ENCODE results near the gene SH2D6. TPM values are rescaled to one million over a fixed set of nuclear protein-coding genes. Genes with fewer than 3 reads are reported as not detected.
A peak's percentile ranks its signal among the peaks of the same experiment; 100 is the strongest.

Gene SH2D6
- polyA plus RNA-seq (2013, experiment 1 of 2; ENCODE audit: insufficient read length): 0.42 TPM
- 0.26 TPM for polyA plus RNA-seq (2013, experiment 2 of 2; ENCODE audit: insufficient read length)

DNA sequence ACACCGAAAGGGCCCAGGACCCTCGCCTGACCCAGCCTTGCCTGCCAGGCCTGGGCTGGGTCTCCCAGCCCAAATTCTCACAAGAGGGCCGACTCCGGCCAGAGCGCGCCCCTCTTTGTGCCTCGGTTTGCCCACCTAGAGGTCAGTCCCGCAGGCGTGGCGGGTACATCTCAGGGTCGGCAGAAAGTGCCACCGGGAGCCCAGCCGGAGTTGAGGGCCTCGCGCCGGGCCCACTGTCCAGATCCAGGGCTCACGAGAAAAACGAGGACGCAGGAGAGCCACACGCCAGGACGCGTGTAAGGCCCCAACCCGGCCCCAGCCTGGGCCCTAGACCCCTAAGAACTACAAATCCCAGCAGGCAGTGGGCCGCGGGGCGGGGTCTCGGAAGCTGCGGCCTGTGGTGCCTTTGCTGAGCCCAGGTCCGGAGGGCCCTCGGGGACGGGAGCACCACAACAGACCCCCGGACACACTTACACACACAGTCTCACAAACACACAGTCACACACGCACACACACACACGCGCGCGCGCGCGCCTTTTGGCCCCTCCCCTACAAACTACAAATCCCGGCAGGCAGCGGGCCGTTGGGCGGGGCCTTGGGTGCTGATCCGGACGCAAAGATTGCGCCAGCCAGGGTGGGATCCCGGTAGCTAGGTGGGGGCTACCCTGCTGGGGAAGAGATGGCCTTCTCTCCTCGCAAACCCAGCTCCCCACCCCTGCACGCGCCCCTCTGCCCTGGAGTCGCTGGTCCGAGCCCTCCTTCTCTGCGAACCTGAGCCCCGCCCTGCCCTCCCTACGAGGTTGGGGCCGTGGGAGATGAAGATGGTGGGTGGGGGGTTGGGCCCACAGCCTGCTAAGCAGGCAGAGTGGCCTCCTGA lies at the start of gene SH2D6:
TSS of gene SH2D6 (plus strand) at position 583 of the 877 bp plus-strand sequence. CDS start 10,752 bp downstream, outside the sequence.
- peak; percentile 89 for DNase-seq

DNA sequence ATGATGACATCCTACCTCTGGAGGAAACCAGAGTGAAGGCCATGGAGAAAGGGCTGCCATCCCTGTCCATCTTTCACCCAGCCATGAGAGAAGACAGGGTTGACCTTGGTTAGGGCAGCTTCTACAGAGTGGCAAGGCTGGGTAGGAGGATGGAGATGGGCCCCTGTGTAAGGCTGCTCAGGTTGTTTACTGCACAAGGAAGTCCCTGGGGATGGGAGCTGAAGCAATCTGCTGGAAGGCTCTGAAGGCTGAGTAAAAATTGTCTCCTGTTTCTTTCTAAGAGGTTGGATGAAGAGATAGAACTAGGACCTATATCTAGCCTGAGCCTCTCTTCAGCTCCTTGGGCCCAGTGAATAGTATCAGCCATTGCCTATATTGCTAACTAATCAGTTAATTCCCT lies 49.6 kb upstream of the SH2D6 start:
- DNase-seq: no peak

DNA sequence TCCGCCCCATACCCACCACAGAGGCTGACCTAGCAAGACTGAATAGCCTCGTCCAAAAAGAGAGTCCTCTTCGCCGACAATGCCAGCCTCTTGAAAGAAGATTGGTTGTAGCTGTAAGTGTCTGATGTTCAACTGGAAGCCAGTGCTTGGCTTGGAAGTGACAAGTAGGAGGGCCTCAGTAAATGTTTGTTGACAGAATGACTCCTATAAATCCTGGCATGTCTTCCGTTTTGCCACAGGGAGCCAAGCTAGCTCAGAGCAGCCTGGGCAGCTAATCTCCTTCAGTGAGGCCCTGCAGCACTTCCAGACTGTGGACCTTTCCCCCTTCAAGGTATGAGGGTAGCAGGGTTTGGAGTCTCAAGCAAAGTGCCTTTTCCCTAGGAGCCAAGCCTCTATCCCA lies 49.0 kb upstream of the SH2D6 start:
- DNase-seq: peak; percentile 39

DNA sequence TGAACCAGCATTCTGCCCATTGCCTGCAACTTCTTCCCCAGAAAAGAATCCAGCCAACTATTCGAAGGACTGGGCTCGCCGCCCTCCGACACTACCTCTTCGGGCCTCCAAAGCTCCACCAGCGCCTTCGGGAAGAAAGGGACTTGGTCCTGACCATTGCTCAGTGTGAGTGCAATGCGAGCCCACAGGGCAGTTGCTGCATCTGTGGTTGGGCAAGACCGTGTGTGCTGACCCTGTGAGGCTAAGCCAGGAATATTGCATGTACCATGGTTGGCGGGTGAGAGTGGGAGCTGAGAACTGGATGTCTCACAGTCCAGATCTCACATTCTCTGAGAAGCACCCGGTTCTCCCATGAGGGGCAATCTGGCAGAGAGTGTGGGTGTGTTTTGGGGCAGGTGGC lies 47.5 kb upstream of the SH2D6 start:
- DNase-seq: no peak

DNA sequence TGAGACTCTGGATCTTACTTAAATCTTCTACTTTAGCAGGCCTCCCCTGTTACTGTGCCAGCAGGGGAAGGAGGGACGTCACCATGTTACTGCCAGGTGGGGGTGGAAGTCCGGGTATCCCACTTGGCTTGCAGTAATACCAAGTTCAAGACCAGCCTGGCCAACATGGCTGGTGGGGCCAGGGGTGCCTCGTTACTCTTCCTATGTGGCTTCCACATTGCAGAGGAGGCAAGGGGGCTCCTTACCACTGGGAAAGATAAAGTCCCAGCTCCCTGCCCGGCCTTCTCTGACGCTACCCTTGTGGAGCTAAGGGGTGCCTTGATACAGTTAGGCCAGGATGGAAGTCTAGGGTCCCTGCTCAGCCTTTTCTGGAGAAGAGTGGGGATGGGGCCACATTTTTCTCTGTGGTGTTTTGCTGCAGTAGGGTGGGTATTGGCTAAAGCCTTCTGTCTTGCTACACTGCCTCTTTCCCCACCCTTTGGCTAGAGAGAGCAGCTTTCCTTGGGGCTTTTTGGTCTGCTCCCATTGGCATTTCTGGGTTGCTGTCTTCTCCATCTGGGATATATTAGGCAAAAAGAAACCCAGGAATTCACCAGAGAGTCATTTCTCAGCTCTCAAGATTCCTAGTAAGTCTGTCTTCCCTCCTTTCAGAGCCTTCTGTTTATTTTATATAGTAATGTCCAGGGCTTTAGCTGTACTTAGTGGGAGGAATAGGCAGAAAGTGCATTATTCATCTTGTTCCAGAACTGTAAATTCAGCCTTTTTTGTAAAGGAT lies 42.0 kb upstream of the SH2D6 start:
- DNase-seq: peak; percentile 21

DNA sequence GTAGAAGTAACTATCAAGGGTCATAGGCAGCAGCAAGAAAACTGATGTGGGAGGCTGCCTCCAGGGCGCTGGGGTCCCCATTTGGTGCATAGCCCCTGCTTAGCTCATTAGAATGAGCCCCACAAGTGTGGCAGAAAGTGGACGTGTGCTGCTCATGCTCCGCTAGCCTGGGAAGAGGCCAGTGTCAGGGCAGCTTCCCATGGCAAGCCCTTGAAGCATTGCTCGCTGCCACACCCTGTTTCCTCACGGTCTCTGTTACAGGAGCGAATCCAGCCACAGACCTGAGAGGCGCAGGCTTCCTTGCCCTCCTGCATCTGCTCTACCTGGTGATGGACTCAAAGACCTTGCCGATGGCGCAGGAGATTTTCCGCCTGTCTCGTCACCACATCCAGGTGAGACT lies 41.4 kb upstream of the SH2D6 start:
- no peak for DNase-seq

DNA sequence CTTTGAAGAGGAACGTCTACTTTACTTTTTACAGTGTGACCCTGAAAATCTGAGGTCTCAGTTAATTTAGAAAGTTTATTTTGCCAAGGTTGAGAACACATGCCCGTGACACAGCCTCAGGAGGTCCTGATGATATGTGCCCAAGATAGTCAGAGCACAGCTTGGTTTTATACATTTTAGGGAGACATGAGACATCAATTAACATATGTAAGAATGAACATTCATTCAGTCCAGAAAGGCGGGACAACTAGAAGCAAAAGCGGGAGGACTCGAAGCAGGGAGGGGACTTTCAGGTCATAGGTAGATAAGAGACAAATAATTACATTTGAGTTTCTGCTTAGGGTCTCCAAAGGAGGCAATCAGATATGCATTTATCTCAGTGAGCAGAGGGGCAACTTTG lies 40.3 kb upstream of the SH2D6 start:
- no peak for DNase-seq

DNA sequence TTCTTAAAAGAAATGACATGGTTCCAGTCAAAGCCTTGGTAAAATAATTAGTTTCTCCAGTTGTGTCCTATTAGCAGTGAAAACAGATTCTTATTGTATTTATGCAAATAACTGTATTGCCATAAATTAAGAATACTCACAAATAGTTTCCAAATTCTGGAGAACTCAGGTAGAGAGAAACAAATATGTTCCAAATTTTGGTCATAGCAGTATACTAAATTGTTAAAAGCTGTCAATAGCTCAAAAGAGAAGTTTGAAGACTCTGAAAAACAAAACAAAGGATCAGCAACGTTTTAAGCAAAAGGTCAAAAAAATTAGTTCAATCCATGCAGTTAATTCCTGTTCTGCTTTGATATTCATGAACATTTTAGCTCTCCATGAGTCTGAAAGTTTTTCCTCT lies 38.5 kb upstream of the SH2D6 start:
- DNase-seq: no peak

DNA sequence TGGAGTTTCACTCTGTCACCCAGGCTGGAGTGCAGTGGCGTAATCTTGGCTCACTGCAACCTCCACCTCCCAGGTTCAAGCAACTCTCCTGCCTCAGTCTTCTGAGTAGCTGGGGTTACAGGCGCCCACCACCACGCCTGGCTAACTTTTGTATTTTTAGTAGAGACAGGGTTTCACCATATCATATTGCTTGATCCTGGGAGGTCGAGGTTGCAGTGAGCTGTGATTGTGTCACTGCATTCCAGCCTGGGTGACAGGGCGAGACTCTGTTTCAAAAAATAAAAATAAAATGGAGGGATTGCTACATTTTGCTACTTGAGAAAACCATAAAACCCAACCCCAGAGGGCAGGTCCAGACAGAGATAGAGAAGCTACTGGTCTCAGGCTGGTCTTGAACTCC lies 35.4 kb upstream of the SH2D6 start:
- DNase-seq: peak; percentile 42

DNA sequence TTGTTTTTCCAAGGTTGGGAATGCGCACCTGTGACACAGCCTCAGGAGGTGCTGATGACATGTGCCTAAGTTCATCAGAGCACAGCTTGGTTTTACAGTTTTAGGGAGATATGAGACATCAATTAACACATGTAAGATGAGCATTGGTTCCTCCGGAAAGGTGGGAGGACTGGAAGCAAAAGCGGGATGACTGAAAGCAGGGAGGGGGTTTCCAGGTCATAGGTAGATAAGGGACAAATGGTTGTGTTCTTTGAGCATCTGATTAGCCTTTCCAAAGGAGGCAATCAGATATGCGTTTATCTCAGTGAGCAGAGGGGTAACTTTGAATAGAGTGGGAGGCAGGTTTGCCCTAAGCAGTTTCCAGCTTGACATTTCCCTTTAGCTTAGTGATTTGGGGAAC lies 34.7 kb upstream of the SH2D6 start:
- DNase-seq: no peak

DNA sequence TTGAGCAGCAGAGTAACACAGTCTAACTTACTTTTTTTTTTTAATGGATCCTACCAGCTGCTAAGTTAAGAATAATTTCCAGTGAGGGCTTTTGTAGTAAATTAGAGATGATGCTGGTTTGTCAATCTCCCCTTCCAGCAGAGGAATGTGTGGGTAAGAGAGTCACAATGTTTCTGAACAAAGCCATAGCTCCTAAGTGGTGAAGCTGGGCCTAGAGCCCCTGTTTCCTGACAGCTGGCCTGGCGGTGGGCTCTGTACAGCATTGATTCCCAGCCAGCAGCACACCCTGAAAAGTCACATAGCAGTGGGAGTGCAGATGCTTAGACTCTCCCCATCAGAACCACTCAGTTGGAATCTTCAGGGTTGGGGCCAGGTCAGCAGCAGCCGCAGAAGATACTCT lies 32.8 kb upstream of the SH2D6 start:
- DNase-seq: no peak

DNA sequence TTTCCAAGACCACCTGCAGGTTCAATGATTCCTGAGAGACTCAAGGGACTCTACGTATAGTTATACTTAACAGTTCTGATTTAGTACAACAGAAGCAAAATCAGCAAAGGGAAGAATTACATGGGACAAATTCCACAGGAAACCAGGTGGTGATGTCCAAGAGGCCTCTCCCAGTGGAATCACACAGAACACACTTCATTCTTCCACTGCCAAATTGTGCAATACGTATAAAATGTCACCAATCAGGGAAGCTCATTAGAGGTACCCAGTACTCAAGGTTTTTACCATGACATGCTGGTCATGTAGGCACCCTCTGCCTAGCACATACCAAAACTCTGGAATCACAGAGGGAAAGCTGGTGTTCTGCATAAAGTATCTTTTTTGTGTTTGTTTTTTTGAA lies 30.8 kb upstream of the SH2D6 start:
- DNase-seq: no peak

DNA sequence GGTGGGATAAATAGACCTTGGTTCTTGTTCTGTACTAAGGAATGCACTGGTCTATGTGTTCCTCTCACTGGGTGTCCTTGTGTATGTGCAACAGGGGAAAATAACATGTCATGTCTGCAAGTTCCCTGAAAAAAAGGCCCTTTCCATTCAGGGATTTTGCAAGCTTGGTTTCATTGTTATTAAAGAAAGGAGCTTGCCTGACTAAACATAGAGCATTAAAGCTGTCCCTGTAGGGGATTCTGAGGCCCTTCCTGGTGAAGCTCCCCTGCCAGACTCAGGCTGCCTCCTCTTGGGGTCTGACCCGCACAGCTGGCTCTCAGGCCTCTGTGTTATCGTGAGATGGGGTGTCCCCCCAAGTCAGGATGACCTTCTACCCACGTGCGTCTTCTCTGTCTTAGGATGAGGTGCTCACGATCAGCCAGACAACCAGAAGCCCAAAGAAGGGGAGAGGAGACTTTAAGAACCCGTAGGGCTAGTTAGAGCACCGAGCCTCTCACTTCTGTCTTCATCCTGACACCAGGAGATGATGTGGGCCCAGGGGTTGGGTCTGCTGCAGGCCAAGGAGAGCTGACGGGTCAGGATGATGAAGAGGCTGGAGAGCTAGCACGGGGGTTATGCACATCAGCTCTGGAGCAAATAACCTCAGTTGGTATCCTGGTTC lies 29.5 kb upstream of the SH2D6 start:
- no peak for DNase-seq

DNA sequence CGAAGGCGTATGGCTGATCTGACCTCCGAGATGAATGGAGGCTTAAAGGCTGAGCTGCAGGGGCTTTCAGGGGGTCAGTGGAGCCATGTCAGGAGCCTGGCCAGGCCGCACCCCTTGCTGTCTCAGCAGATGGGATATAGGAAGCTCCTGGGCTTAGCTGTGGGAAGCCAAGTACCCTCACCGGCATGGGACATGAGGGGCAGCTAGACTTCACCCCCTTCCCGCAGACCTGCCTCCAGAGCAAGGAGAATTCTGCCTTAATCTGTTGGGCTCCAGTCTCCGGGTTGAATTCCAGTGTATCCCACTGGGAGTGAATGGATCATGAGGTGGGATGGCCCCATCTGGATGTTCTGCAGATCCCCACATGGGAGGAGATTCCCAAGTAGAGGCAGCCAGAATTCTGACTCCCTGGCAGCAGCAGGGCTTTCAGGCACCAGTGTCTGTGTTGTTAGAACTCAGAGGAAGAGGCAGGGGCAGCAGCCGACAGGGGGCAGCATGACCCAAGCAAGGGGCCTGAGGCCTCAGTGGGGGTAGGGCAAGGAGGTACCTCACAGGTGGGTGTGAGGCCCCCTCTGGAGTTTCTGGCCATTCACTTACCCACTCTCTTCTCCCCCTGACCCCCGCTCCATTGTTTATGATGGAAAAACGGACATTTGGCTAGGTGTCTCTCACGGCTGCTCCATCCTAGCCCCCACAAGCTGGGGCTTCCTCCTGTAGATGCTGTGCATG lies 27.4 kb upstream of the SH2D6 start:
- DNase-seq: peak; percentile 32

DNA sequence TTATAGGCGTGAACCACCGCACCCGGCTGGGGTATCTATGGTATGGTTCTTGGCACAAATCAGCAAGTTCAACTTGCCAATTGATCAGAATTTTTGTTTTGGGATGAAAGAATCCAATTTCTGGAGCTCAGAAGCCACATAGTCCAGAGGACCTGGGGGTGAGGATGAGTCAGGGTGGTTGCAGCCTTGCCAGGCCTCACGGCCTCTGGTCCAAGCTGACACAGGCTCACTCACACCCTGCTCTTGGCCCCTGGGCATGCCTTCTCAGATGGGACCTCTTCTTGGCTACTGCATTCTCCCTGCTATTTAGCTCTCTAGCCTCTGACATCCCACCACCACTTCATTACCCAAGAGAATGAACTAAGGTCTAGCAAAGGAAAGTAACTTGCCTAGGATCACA lies 24.7 kb upstream of the SH2D6 start:
- DNase-seq: no peak

DNA sequence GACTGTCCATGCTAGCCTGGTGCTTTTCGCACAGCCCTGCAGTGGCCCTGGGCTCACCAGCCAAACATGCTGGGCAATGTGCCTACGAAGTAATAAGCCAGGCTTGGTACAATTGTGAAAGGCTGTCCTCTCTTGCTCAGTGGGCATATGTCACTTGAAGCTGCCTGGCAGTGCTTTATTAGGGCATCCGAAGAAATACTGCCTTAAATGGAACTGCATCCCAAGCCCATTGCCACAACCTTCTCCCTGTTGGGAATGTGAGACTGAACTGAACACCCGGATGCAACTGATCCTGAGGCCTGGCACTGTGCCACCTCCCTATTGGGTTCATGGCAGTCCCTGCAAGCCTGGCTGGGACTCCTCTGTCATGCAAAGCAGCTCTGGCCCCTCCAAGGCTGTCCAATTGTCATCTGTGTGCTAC lies 24.2 kb upstream of the SH2D6 start:
- DNase-seq: no peak

DNA sequence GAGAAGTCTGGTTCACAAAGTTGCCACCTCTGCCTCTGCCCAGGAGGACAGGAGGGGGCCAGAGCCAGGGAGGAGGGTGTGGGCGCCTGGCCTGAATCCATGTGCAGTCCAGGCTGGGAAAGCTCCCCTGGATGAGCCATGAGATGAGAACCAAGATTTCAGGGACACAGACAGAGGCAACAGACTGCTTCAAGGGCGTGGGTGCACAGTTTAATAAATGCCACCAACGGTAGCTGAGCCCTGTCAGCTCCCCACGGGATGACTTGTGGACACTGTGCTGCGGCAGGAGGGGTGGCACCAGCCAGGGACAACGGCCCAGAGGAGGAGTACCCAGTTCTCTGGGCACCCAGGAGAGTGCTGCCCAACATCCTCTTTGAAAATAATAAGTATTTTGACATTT lies 23.5 kb upstream of the SH2D6 start:
- DNase-seq: no peak

DNA sequence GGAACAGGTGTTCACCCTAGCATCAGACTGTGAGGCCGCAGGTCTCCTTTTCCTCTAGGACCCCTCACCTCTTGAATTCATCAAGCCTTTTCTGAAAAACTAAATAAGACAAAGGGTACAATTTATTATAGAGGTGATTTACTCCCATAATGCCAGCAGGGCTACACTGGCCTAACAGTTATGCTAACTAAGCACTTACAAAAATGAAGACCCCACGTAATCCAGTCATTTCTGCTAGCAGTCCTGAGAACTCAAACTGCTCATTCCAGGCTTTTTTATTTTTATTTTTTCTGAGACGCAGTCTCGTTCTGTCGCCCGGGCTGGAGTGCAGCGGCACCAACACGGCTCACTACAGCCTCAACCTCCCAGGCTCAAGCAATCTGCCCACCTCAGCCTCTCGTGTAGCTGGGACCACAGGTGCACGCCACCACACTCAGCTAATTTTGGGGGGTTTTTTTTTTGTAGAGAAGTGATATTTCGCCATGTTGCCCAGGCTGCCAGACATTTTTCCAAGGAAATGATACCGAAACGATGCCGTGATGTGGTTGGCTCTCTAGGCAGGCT lies 22.5 kb upstream of the SH2D6 start:
- DNase-seq: no peak

DNA sequence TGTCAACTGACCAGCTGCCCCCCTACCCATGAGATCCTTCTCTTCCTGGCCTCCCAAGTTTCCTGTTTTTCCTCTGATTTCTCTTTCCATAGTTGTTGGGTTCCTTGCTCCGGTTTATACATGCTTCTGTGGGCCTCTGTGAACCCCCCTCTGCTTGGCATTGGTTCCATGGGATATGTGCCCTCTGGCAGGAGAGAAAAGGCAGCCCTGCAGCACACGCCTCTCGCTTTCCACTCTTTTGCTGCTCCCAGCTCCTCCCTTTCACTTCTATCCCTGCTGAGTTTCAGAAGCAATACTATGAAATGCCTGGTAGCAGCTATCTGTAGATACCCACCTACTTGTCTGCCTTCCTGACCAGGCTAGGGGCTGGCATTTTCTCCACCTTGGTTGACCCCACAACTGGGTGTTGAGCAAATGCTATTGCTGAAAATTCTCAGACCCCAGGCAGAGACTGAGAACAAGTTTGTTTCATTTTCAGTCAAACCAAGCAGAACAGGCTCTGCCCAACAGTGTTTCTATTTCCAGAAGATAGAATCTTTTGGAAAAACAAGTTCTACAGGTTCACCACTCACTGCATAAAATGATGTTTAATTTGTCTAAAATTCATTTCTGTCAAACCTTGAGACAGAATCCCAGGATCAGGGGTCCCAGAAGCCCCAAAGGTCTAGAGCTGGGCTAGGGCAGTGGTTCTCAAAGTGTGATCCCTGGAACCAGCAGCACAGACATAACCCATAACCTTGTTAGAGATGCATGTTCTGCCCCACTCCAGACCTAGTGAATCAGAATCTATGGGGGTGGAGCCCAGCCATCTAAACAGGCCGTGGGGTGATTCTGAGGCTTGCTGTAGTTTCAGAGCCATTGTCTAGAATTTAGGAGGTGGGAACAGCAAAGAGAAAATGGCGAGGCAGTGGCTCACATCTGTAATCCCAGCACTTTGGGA lies 21.7 kb upstream of the SH2D6 start:
- no peak for DNase-seq

DNA sequence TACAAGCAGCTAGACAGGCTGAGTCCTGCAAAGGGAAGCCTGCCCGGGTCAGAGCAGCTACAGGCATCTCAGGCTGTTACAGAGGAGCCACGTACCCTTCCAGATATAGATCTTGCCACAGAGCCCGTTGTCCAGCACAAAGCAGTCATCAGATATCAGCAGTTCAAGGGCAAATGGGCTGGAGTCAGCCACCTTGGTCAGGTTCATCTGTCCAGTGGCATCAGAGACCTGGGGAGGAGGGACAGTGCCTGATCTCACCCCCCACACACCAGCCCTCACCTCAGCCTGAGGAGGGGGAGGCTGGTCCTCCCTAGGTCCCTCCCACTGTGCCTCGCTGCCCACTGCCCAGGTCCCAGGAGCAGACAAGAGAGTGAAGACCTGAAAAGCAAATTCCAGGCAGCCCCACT lies 20.6 kb upstream of the SH2D6 start:
- DNase-seq: no peak

Data from fibroblast of skin of back (primary cell).